ENCODE results near the gene NRF1.

Gene NRF1

DNA sequence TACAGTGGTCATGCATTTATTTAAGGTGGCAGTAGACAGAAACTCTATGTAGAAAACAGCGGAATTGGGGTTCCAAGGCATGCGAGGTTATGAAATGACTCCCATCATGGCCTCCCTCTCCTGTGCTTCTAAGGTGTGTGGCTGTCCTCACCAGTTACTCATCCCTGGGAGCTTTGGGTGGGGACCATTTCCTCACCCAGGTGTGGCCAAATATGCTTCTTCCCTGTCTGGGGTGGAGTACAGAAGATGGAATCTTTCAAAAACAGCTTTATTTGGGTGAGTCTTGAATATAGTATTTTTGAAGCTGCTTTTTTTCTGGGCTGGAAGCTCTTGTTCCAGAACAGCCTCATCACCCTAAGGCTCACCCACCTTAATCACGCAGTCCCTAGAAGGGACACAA, 139.0 kb downstream of the NRF1 start:
- TF ChIP-seq, protein P1, sequence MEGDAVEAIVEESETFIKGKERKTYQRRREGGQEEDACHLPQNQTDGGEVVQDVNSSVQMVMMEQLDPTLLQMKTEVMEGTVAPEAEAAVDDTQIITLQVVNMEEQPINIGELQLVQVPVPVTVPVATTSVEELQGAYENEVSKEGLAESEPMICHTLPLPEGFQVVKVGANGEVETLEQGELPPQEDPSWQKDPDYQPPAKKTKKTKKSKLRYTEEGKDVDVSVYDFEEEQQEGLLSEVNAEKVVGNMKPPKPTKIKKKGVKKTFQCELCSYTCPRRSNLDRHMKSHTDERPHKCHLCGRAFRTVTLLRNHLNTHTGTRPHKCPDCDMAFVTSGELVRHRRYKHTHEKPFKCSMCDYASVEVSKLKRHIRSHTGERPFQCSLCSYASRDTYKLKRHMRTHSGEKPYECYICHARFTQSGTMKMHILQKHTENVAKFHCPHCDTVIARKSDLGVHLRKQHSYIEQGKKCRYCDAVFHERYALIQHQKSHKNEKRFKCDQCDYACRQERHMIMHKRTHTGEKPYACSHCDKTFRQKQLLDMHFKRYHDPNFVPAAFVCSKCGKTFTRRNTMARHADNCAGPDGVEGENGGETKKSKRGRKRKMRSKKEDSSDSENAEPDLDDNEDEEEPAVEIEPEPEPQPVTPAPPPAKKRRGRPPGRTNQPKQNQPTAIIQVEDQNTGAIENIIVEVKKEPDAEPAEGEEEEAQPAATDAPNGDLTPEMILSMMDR (IDR thresholded peaks at IDR 0.05; ENCODE audit: low read depth, low read length, missing control alignments), result no peak
- no peak overlapping the region for H3K4me3 ChIP-seq (ENCODE audit: low read depth, low read length)
- DNase-seq (ENCODE audit: low read depth), result no peak

DNA sequence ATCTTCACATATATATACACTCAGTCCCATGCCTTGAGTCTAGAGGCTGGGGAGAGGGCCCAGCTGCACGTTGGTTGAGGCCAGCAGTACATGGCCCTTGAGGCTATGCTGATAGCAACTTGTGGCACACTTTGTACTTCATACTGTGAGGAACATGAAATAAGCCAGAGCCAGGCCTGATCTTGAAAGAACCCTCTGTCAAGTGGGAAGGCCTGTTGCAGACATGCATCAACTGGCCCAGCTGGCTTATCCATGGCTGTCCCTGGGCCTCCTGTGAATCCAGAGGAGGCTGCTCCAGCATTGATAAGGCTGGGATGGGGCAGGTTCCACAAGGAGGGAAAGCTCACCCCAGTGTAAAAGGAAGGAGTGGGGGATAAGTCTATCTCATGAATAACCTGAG, 140.4 kb downstream of the NRF1 start:
- TF ChIP-seq, protein P1 (IDR thresholded peaks at IDR 0.05; ENCODE audit: low read depth, low read length, missing control alignments), result no peak
- no peak overlapping the region for H3K4me3 ChIP-seq (ENCODE audit: low read depth, low read length)
- DNase-seq (ENCODE audit: low read depth), result no peak

DNA sequence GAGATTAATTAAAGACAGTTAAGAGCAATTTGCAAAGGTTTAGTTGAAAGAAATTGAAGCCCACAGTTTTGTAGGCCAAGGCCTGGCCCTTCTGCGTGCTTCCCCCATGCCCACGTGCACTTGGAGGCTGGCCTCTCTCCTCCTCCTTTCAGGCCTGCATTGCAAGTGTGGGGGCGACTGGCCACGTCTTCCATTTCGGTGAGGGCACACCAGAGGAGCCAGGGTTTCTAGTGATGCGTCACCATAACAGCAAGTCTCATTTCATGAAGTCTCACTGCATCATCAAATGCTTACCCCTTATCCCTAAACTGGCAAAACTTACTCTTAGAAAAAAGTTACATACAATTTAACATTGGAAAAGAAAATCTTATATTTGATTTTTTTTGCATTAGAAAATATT, 141.2 kb downstream of the NRF1 start:
- DNase-seq (ENCODE audit: low read depth), result no peak
- H3K4me3 ChIP-seq (ENCODE audit: low read depth, low read length), result no peak overlapping the region
- TF ChIP-seq, protein P1 (IDR thresholded peaks at IDR 0.05; ENCODE audit: low read depth, low read length, missing control alignments), result no peak

DNA sequence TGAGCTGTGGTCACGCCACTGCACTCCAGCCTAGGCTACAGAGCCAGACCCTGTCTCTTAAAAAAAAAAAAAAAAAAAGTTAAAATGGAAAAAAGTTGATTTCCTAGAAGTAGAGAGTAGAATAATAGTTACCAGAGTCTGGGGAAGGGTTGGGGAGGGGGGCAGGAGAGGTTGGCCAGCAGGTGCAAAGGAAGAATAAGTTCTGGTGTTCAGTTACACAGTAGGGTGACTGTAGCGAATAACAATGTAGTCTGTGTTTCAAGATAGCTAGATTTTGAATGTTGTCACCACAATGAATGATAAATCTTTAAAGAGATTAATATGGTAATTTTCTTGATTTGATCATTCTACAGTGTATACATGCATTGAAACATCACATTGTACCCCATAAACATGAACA, 142.9 kb downstream of the NRF1 start:
- no peak for DNase-seq (ENCODE audit: low read depth)
- TF ChIP-seq, protein P1 (IDR thresholded peaks at IDR 0.05; ENCODE audit: low read depth, low read length, missing control alignments), result no peak
- H3K4me3 ChIP-seq (ENCODE audit: low read depth, low read length), result no peak overlapping the region

DNA sequence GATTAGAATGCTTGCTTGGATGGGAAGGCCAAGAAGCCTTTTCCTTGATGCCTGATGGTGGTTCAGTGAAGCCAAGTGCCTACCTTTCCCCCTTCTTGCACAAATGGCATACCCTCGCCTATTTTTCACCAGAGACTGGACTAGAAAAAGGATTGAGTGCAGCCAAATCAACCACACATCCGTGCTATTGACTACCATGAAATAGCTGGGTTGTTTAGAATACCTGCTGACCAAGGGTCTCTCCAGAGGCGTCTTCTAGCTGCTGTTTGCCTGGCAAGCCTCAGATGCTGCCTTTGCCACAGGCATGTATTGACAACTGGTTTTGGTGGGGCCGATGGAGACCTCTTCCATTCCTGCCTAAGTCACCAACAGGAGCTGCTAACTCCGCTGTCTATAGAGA, 146.5 kb downstream of the NRF1 start:
- TF ChIP-seq, protein P1 (IDR thresholded peaks at IDR 0.05; ENCODE audit: low read depth, low read length, missing control alignments), result no peak
- DNase-seq (ENCODE audit: low read depth), result no peak

DNA sequence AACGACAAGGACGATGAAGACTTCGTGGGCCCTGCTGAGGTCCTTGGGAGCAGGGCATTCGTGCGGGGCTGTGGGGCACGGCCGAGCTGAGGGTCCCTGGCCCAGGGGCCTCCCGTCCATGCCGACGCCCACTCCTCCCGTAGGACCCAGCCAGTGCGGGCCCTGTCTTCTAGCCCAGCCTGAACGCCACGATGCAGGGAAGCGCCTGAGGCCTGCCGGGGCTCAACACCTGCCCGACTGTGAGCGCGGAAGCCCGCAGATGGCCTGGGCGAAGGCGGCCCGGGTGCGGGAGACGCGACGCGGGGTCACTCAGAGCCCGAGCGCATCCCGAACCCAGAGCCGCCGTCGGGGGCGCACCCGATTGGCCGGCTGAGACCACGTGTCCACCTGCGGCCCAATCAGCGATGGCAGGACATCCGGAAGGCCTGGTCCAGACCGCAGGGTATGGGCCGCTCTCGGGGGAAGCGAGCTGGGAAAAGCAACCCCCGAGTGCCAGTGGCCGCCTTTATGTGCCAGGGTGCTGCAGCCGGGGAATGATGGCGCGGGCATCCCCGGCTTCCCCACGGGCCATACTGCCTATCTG, 151.0 kb downstream of the NRF1 start:
- no peak overlapping the region for H3K4me3 ChIP-seq (ENCODE audit: low read depth, low read length)
- DNase-seq (ENCODE audit: low read depth), result no peak
- TF ChIP-seq, protein P1 (IDR thresholded peaks at IDR 0.05; ENCODE audit: low read depth, low read length, missing control alignments), result no peak

More for the DNA sequence above, 146.5 kb downstream of the NRF1 start:
- H3K4me3 ChIP-seq (ENCODE audit: low read depth, low read length), result no peak overlapping the region

Measured in GM12864 (cell line).